Gastroesophageal sphincter (tissue), 3 donors: Measurements from ENCODE around the gene OR2G2.

ENCODE experiments used
- CTCF ChIP-seq, 4 experiments: fragments of 200-600 bp in 2 of 4; fragments of 450-650 bp in 2 of 4; sonication (generic) in 1 of 4; IDR thresholded peaks; one replicate each; pipeline ENCODE4 v1.5.1; 2017 to 2019; ENCODE audit warnings: antibody characterized with exemption in 4 of 4, mild to moderate bottlenecking in 2 of 4, moderate library complexity in 2 of 4
- POLR2A ChIP-seq, 2 donors: fragments of 450-650 bp; IDR thresholded peaks; one replicate each; pipeline ENCODE4 v1.6.1; 2017; ENCODE audit warnings: antibody characterized with exemption in 2 of 2, mild to moderate bottlenecking in 2 of 2, moderate library complexity in 1 of 2

DNA sequence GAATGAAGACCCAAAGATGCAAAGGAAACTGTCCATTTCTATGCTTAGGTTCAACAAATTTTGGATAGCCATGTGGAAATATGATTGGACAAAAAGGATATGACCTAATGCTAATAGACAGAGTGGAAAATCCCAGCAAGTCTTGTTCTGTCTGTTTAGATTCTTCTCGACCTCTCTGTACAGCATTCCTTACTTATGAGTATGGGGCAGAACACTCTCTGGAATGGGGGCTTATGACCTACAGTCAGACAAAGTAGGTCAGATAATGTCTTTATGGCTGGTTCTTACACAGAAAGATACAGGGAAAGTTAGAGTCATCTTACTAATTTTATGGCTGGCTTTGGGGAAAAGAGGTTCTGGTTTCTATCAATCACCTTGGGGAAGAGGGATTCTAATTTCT is 36.4 kb upstream of the OR2G2 start:
- TF ChIP-seq CTCF (IDR thresholded peaks at IDR 0.05) = no peak
- TF ChIP-seq POLR2A (IDR thresholded peaks at IDR 0.05) = no peak
